GM10248 (cell line): ENCODE data around the gene YPEL1.

Experiments
- CTCF ChIA-PET: fragments of 300-600 bp; sonication (Branson Sonifier 250); formaldehyde crosslinking; extraction: SDS; loops from one replicate; lab custom pipeline; 2021; ENCODE audit warnings: antibody characterized with exemption; lab: Yijun Ruan, JAX
- POLR2A ChIA-PET: fragments of 350-650 bp; sonication (Branson Sonifier 250); formaldehyde crosslinking; extraction: SDS; loops from one replicate; lab custom pipeline; 2020; ENCODE audit warnings: antibody characterized with exemption; lab: Yijun Ruan, JAX
- DNase-seq: peaks from one replicate; pipeline ENCODE4 v3.0.0; 2012; ENCODE audit errors: extremely low spot score
- TF ChIP-seq, protein P1 (sequence below): IDR thresholded peaks from 2 replicates; pipeline ENCODE4 v1.5.1; 2012; ENCODE audit warnings: mild to moderate bottlenecking, low read depth; ENCODE audit errors: extremely low read depth, missing control alignments, control extremely low read depth

Gene YPEL1

DNA sequence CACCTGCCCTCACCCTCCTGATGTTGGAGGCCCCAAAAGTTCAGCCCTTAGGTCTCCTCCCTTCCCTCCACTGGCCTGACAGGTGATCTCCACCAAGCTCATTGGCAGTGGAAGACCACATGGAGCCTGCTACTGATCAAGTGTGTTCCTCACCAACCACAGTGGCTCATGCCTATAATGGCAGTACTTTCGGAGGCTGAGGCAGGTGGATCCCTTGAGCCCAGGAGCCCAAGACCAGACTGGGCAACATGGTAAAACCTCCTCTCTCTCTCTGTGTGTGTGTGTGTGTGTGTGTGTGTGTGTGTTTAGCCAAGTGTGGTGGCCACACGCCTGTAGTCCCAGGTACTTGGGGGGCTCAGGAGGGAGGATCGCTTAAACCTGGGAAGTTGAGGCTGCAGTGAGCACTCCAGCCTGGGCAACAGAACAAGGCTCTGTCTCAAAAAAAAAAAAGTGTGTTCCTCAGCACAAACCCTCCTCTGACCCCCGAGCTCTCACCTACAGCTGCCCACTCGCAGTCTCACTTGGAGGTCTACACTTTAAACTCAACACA lies 4.3 kb upstream of the YPEL1 start:
- TF ChIP-seq, protein P1, sequence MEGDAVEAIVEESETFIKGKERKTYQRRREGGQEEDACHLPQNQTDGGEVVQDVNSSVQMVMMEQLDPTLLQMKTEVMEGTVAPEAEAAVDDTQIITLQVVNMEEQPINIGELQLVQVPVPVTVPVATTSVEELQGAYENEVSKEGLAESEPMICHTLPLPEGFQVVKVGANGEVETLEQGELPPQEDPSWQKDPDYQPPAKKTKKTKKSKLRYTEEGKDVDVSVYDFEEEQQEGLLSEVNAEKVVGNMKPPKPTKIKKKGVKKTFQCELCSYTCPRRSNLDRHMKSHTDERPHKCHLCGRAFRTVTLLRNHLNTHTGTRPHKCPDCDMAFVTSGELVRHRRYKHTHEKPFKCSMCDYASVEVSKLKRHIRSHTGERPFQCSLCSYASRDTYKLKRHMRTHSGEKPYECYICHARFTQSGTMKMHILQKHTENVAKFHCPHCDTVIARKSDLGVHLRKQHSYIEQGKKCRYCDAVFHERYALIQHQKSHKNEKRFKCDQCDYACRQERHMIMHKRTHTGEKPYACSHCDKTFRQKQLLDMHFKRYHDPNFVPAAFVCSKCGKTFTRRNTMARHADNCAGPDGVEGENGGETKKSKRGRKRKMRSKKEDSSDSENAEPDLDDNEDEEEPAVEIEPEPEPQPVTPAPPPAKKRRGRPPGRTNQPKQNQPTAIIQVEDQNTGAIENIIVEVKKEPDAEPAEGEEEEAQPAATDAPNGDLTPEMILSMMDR = no peak
- ChIA-PET POLR2A (interaction anchor here (0.7 kb wide), 1 partner anchor 68 kb away, joined by 4 read pairs; no protein-coding TSS in a partner anchor), CTCF (no interaction called here)
- no peak for DNase-seq

DNA sequence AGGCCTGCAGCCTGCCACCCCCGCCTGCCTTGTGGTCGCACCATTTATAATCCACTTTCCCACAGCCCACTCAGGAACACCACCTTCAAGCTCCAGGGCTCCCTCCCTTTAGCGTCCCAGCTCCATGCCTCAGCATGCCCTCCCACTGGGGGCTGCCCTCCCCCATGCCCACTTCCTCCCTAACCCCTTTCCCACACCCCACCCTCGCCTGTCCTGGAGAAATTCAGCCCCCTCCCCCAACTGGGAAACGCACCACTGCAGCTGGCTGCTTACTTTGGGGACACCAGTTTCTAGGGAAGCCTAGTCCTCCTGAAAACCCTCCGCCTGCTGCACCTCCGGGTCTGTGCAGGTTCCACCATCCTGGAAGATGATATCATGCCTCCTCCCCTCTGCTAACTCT lies 3.4 kb upstream of the YPEL1 start:
- TF ChIP-seq, protein P1 = no peak
- CTCF ChIA-PET = no interaction called here
- no peak for DNase-seq
- POLR2A ChIA-PET = no interaction called here

DNA sequence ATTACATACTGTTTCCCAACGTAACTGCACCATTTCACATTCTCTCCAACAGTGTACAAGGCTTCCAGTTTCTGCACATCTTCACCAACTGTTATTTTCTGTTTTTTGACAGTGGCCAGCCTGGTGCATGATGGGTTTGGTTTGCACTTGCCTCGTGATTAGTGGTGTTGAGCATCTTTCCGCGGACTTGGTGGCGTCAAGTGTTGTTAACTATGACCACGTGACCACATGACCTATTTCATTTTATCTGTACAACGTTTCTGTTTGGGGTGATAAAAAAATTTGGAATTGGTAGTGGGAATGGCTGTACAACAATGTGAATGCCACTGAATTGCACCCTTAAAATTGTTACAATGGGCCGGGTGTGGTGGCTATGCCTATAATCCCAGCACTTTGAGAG lies 2.5 kb upstream of the YPEL1 start:
- CTCF ChIA-PET = interaction anchor here (0.9 kb wide), 1 partner anchor 199 kb away, joined by 3 read pairs; no protein-coding TSS in a partner anchor
- POLR2A ChIA-PET = no interaction called here
- no peak for DNase-seq
- TF ChIP-seq, protein P1 = no peak

DNA sequence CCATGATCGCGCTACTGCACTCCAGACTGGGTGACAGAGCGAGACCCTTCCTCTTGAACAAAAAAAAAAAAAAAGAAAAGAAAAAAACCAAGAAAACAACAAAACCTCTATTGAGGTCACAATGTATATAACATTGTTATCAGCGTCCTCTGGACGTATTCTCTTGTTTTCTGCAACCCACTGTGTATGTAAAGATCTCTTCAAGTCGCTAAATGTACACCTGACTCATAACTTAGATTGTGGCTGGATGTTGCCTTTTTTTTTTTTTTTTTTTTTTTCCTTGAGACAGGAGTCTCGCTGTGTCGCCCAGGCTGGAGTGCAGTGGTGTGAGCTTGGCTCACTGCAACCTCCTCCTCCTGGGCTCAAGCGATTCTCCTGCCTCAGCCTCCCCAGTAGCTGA lies 1.4 kb upstream of the YPEL1 start:
- TF ChIP-seq, protein P1 = no peak
- ChIA-PET CTCF (no interaction called here), POLR2A (no interaction called here)
- no peak for DNase-seq

DNA sequence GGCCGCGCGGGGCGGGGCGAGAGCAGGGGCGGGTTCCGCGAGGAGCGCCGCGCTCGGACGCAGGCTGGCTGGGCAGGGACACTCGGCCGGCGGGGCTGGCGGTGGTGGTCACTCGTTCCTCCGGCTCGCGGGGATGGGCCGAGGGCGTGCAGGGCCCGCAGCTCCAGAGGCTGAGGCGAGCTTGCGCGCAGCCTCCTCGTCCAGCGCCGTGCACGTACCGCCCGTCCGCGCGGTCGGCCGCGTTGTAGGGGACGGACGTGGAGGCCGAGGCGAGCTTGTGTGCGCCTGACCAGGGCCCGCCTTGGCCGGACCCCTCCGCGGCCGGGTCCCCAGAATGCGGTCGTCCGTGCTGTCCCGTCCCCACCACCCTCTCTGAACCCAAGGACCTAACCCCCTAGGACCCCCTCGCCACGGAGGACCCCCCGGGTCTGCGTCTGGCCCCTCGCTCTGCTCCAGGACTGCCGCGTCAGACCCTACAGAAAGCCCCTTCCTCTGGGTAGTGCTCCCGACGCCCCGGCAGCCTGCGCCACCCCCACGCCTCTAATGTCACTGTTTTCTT lies 569 bp upstream of the YPEL1 start:
- CTCF ChIA-PET = no interaction called here
- TF ChIP-seq, protein P1 = no peak
- DNase-seq = no peak
- POLR2A ChIA-PET = no interaction called here

DNA sequence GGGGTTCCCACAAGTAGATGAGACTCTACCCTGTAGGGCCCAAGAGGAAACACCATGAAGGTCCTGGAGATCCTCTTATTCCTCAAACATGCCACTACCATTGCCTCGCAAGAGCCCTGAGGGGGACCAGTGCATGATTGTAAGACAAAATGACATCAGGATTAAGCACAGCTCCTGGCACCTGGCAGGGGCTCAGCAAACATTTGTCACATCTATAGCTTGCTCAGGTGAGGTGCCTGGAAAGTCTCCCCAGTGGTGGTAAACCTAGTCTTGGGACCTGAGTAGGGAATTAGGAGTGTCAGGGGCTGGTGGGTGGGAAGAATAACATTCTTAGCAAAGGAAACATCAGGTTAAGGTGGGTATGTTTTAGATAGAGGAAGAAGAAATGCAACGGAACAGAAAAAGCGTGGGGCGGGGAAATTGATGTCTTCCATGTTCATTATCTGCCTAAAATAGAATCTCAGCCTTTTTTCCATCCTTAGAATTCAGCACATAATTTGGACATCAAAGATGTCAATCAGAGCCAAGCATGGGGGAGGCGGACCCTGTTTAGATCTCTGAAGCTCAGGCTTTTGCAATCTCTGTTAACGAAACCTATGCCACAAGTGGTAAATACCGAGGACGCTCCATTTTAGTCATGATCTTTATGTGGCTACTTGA lies 924 bp downstream of the YPEL1 start:
- POLR2A ChIA-PET = no interaction called here
- DNase-seq = no peak

More for the DNA sequence above, 924 bp downstream of the YPEL1 start:
- CTCF ChIA-PET = no interaction called here
- TF ChIP-seq, protein P1 = no peak
